ENCODE measurements around the gene LRRC75A. TPM values are rescaled to one million over a fixed set of nuclear protein-coding genes. Genes with fewer than 3 reads are reported as not detected.

Gene LRRC75A
- total RNA-seq, 2 donors from 2014 or later: 3.2 to 5.0 TPM

- Mint-ChIP-seq H3K27me3 (ENCODE audit: insufficient read depth) (peaks cover 2% of the 10 kb centered on the region), H3K4me3 (no peak overlapping the region), H3K36me3 (ENCODE audit: low read depth) (no peaks in the 10 kb centered on the region), H3K27ac (no peak overlapping the region), H3K4me1 (no peaks in the 10 kb centered on the region), H3K9me3 (no peaks in the 10 kb centered on the region)
- Histone ChIP-seq H3K27ac (ENCODE audit: low read depth, low read length) (no peak overlapping the region), H3K9me3 (ENCODE audit: control insufficient read depth, low read length) (no peaks in the 10 kb centered on the region), H3K4me3 (ENCODE audit: low read length) (no peak overlapping the region), H3K9ac (ENCODE audit: extremely low read depth, low read length, poor library complexity, severe bottlenecking) (no peak overlapping the region), H3K36me3 (ENCODE audit: control insufficient read depth, insufficient read depth, low read length) (no peaks in the 10 kb centered on the region), H3K27me3 (ENCODE audit: control insufficient read depth, insufficient read depth, low read length, poor library complexity, severe bottlenecking) (no peaks in the 10 kb centered on the region), H3K4me1 (ENCODE audit: control insufficient read depth, insufficient read depth, low read length) (peaks cover 7% of the 10 kb centered on the region)
- no peak for TF ChIP-seq CTCF (conservative IDR thresholded peaks at IDR 0.05)
- WGBS, 2 experiments (ENCODE audit: insufficient coverage in 1 of 2, insufficient read length in 1 of 2): 90 to 94% methylated on average over 3 to 7 of the region's 7 CpGs
- DNase-seq: no peak
These were observed 74.6 kb downstream of the LRRC75A start for GRCh38 chr17:16417399-16417798.

DNA sequence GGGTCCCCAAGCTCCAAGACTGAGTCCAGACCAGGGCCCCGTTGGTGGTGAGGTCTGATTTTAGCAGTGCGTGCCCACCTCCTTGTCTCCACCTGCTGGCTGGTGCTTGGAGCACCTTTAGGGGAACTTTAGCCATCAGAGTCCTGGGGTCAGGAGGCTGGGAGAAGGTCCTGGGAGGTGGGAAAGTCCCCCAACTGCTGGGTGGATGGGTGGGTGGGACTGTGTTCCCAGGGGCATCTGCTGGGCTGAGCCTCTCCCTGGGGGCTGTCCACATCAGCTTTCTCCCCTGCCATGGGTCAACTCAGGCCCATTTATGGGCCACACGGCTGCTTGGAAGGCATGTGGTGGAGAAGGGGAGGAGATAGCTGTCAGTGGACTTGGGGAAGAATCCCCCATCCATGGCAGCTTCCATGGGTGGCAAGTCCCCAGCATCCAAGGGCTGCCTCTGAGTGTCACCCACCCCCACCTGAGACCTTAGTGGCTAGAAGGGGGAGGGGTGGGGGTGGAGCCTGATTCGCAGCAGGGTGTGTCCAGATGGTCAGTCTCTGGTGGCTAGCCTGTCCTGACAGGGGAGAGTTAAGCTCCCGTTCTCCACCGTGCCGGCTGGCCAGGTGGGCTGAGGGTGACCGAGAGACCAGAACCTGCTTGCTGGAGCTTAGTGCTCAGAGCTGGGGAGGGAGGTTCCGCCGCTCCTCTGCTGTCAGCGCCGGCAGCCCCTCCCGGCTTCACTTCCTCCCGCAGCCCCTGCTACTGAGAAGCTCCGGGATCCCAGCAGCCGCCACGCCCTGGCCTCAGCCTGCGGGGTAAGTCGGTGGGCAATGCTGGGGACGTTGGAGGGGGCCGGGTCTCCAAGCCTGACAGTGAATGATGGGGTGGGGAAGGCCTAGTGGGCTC, 76.7 kb downstream of the LRRC75A start, which contains the start of gene TRPV2:
Gene TRPV2 (plus strand): TSS at position 541 of the 894 bp plus-strand sequence. CDS start 2,098 bp downstream, outside the sequence.
- no peaks in the 10 kb centered on the region for H3K27me3 Mint-ChIP-seq (ENCODE audit: insufficient read depth)
- Histone ChIP-seq H3K27ac (ENCODE audit: low read depth, low read length) (no peak within 1 kb of the TSS), H3K27me3 (ENCODE audit: control insufficient read depth, insufficient read depth, low read length, poor library complexity, severe bottlenecking) (no peaks in the 10 kb centered on the region), H3K9ac (ENCODE audit: extremely low read depth, low read length, poor library complexity, severe bottlenecking) (no peak within 1 kb of the TSS), H3K4me3 (ENCODE audit: low read length) (no peak within 1 kb of the TSS), H3K9me3 (ENCODE audit: control insufficient read depth, low read length) (no peaks in the 10 kb centered on the region), H3K36me3 (ENCODE audit: control insufficient read depth, insufficient read depth, low read length) (no peaks in the 10 kb centered on the region), H3K4me1 (ENCODE audit: control insufficient read depth, insufficient read depth, low read length) (peaks cover 7% of the 10 kb centered on the region)
- H3K4me1 Mint-ChIP-seq: no peaks in the 10 kb centered on the region
- H3K27ac Mint-ChIP-seq: no peak within 1 kb of the TSS
- 60% methylated on average over 21 of the region's 21 CpGs; no CpG with 5 or more reads in 1 of the 2 experiments for WGBS, 2 experiments (ENCODE audit: insufficient coverage in 1 of 2, insufficient read length in 1 of 2)
- H3K36me3 Mint-ChIP-seq (ENCODE audit: low read depth): no peaks in the 10 kb centered on the region
- peak; percentile 92 for DNase-seq
- H3K4me3 Mint-ChIP-seq: peak within 1 kb of the TSS; percentile 7
- H3K9me3 Mint-ChIP-seq: no peaks in the 10 kb centered on the region
- TF ChIP-seq CTCF (conservative IDR thresholded peaks at IDR 0.05): peak; percentile 80

- WGBS, 2 experiments (ENCODE audit: insufficient coverage in 1 of 2, insufficient read length in 1 of 2): 65 to 76% methylated on average over 4 to 13 of the region's 14 CpGs
- H3K9ac ChIP-seq (ENCODE audit: extremely low read depth, low read length, poor library complexity, severe bottlenecking): no peak overlapping the region
- no peak overlapping the region for H3K4me3 ChIP-seq (ENCODE audit: low read length)
- Mint-ChIP-seq H3K9me3 (peaks cover 1% of the 10 kb centered on the region), H3K27me3 (ENCODE audit: insufficient read depth) (no peaks in the 10 kb centered on the region), H3K27ac (no peak overlapping the region), H3K4me1 (no peaks in the 10 kb centered on the region), H3K4me3 (no peak overlapping the region), H3K36me3 (ENCODE audit: low read depth) (no peaks in the 10 kb centered on the region)
- H3K4me1 ChIP-seq (ENCODE audit: control insufficient read depth, insufficient read depth, low read length): no peaks in the 10 kb centered on the region
- DNase-seq: peak; percentile 83
- H3K27me3 ChIP-seq (ENCODE audit: control insufficient read depth, insufficient read depth, low read length, poor library complexity, severe bottlenecking): no peaks in the 10 kb centered on the region
- peak overlapping the region; percentile 72 for H3K27ac ChIP-seq (ENCODE audit: low read depth, low read length)
- no peaks in the 10 kb centered on the region for H3K36me3 ChIP-seq (ENCODE audit: control insufficient read depth, insufficient read depth, low read length)
- H3K9me3 ChIP-seq (ENCODE audit: control insufficient read depth, low read length): no peaks in the 10 kb centered on the region
- no peak for TF ChIP-seq CTCF (conservative IDR thresholded peaks at IDR 0.05)
These were observed 83.9 kb downstream of the LRRC75A start for GRCh38 chr17:16407911-16408588.

Data from endodermal cell (in vitro differentiated cells).